OCI-LY7 (cell line): ENCODE data around the gene OBSL1.

Experiments
- EZH2phosphoT487 ChIP-seq: fragments of 200-600 bp; sonication (generic); IDR thresholded peaks from 2 replicates; pipeline ENCODE4 v1.6.1; 2018; ENCODE audit warnings: low read depth, borderline replicate concordance, mild to moderate bottlenecking, mixed run types, antibody characterized with exemption, low read length, moderate library complexity, mixed read lengths
- TF ChIP-seq, protein P1 (sequence below): fragments of 200-600 bp; sonication (generic); conservative IDR thresholded peaks from 2 replicates; pipeline ENCODE4 v1.5.1; 2014; ENCODE audit warnings: mild to moderate bottlenecking, antibody characterized with exemption, low read length, moderate library complexity, mixed read lengths

DNA sequence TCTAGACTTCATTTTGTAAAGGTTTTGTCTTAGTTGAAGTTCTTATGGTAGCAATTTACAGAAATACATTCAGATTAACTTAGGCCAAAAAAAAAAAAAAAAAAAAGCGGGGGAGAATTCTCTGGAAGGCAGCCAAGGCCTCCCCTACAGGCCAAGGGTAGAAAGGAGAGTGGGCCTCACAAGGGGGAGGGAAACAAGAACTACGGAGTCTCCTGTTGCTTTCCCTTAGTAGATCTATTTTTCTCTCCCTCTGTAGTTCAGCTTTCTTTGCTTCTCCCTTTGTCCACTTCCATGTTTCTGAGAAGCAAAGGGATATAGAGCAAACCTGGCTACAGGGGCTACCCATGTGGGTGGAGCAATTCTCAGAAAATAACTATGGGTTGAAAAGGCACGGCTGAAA, 23.9 kb upstream of the OBSL1 start:
- TF ChIP-seq, protein P1, sequence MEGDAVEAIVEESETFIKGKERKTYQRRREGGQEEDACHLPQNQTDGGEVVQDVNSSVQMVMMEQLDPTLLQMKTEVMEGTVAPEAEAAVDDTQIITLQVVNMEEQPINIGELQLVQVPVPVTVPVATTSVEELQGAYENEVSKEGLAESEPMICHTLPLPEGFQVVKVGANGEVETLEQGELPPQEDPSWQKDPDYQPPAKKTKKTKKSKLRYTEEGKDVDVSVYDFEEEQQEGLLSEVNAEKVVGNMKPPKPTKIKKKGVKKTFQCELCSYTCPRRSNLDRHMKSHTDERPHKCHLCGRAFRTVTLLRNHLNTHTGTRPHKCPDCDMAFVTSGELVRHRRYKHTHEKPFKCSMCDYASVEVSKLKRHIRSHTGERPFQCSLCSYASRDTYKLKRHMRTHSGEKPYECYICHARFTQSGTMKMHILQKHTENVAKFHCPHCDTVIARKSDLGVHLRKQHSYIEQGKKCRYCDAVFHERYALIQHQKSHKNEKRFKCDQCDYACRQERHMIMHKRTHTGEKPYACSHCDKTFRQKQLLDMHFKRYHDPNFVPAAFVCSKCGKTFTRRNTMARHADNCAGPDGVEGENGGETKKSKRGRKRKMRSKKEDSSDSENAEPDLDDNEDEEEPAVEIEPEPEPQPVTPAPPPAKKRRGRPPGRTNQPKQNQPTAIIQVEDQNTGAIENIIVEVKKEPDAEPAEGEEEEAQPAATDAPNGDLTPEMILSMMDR, result no peak
- TF ChIP-seq EZH2phosphoT487, result no peak
